Panc1 (cell line): ENCODE data around the gene ISCA2. TPM values are rescaled to one million over a fixed set of nuclear protein-coding genes. Genes with fewer than 3 reads are reported as not detected.

Experiments
- ATAC-seq: fragments of 200-7000 bp; cut with Tn5 transposase; 2 replicates; pipeline ENCODE4 v1.9.1; 2020; ENCODE audit warnings: mild to moderate bottlenecking, moderate library complexity
- BruUV-seq: library from RNA; stranded (reverse); fragments of 400-500 nt; replicated peaks from 2 replicates; lab custom pipeline; 2021; lab: Mats Ljungman, UMichigan
- CTCF ChIA-PET: fragments of 300-600 bp; sonication (Branson Sonifier 250); formaldehyde crosslinking; loops from one replicate; lab custom pipeline; 2022; ENCODE audit warnings: antibody characterized with exemption; lab: Charles Lee
- POLR2A ChIA-PET: fragments of 300-600 bp; sonication (Branson Sonifier 250); formaldehyde crosslinking; loops from one replicate; lab custom pipeline; 2022; ENCODE audit warnings: antibody characterized with exemption; lab: Charles Lee
- DNase-seq: peaks from one replicate; pipeline ENCODE4 v3.0.0-alpha.2; 2010; ENCODE audit warnings: low read depth, low spot score
- H3K27ac ChIP-seq: 2 replicates; pipeline ENCODE4 v1.5.1; 2011; ENCODE audit warnings: mild to moderate bottlenecking, low read length, inconsistent platforms
- H3K27me3 ChIP-seq: fragments of 200-500 bp; sonication (Bioruptor generic); 2 replicates; pipeline ENCODE4 v1.6.0; 2014; ENCODE audit warnings: low read length, inconsistent platforms; ENCODE audit not compliant: control insufficient read depth, insufficient read depth
- H3K36me3 ChIP-seq: fragments of 200-500 bp; sonication (Bioruptor generic); 2 replicates; pipeline ENCODE4 v1.5.1; 2014; ENCODE audit warnings: inconsistent platforms, mild to moderate bottlenecking, low read length, moderate library complexity; ENCODE audit not compliant: control insufficient read depth, insufficient read depth
- H3K4me1 ChIP-seq: 2 replicates; pipeline ENCODE4 v1.5.1; 2011; ENCODE audit warnings: inconsistent platforms, mild to moderate bottlenecking, low read length, moderate library complexity; ENCODE audit not compliant: control insufficient read depth, insufficient read depth
- H3K4me3 ChIP-seq, 2 experiments: 2 replicates each; pipeline ENCODE4 v1.5.1; 2011 to 2012; ENCODE audit warnings: low read depth in 2 of 2, low read length in 2 of 2, mild to moderate bottlenecking in 2 of 2, inconsistent platforms in 1 of 2, moderate library complexity in 1 of 2
- H3K9me3 ChIP-seq: fragments of 200-500 bp; sonication (Bioruptor generic); 2 replicates; pipeline ENCODE4 v1.5.1; 2014; ENCODE audit warnings: low read depth, mild to moderate bottlenecking, inconsistent platforms, low read length, moderate library complexity; ENCODE audit not compliant: control insufficient read depth, insufficient read depth
- POLR2AphosphoS5 ChIP-seq: IDR thresholded peaks from 2 replicates; pipeline ENCODE4 v1.6.1; 2012; ENCODE audit warnings: mild to moderate bottlenecking, low read depth, low read length, moderate library complexity
- SIN3A ChIP-seq: IDR thresholded peaks from 2 replicates; pipeline ENCODE4 v1.6.1; 2012; ENCODE audit warnings: low read depth, mild to moderate bottlenecking, low read length, moderate library complexity, borderline replicate concordance; ENCODE audit not compliant: insufficient read depth
- TCF7L2 ChIP-seq: IDR thresholded peaks from 2 replicates; pipeline ENCODE4 v1.6.1; 2011; ENCODE audit warnings: mild to moderate bottlenecking, low read depth, low read length, inconsistent platforms
- in situ Hi-C: cut with HindIII; loops from 2 replicates; pipeline ENCODE4 v1.10.0; 2016; ENCODE audit warnings: low sequenced_read_pairs, low pct_unique_long_range_greater_than_20kb
- intact Hi-C: fragments of 100-400 bp; cut with micrococcal nuclease; formaldehyde crosslinking; loops from one replicate; pipeline ENCODE4 v1.10.0; 2022; ENCODE audit not compliant: unreplicated experiment
- total RNA-seq: library from RNA; stranded (reverse); gene quantifications from one replicate; pipeline ENCODE4 v1.2.1, GENCODE V29; 2021; ENCODE audit not compliant: unreplicated experiment
- TF ChIP-seq, protein P1 (sequence below): fragments of 450-650 bp; IDR thresholded peaks from 2 replicates; pipeline ENCODE4 v1.5.1; 2017; ENCODE audit warnings: mild to moderate bottlenecking
- TF ChIP-seq, protein P2 (sequence below), 2 experiments: IDR thresholded peaks; 2 replicates each; pipeline ENCODE4 v1.6.1; 2011 to 2012; ENCODE audit warnings: low read depth in 2 of 2, control low read depth in 1 of 2, low read length in 1 of 2, mild to moderate bottlenecking in 1 of 2, moderate library complexity in 1 of 2; ENCODE audit not compliant: insufficient read depth in 1 of 2

The ISCA2 gene
- total RNA-seq, 1 experiment from 2014 or later = 26.1 TPM

DNA sequence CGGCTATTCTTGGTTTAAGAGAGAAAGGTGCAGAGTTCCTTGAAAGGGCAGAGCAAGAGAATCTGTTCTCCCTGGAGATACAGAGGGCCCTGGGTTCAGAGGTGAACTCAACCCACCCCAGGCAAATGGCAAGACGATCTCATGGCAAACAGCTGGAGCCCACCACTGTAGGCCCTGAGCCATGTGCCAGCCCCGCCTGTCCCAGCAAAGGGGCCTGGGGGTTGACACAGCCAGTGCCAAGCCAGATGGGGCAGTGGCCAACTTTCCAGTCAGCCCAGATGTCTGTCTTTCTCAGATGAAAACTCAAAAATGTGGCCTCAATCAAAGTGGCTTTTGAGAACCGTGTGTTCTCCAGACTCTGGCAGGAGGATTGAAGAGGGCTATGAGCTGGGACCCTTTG, 51.8 kb downstream of the ISCA2 start:
- Histone ChIP-seq H3K9me3 (no peaks in the 10 kb centered on the region), H3K4me1 (no peaks in the 10 kb centered on the region), H3K27ac (no peak overlapping the region), H3K4me3 (no peak overlapping the region), H3K36me3 (no peaks in the 10 kb centered on the region), H3K27me3 (no peaks in the 10 kb centered on the region)
- ChIA-PET POLR2A (no interaction called here), CTCF (no interaction called here)
- no TSS peak for BruUV-seq
- intact Hi-C loops (no loop called here), in situ Hi-C loops (no loop called here)
- no peak for DNase-seq
- TF ChIP-seq TCF7L2 (no peak), POLR2AphosphoS5 (no peak)
- no peak for ATAC-seq

DNA sequence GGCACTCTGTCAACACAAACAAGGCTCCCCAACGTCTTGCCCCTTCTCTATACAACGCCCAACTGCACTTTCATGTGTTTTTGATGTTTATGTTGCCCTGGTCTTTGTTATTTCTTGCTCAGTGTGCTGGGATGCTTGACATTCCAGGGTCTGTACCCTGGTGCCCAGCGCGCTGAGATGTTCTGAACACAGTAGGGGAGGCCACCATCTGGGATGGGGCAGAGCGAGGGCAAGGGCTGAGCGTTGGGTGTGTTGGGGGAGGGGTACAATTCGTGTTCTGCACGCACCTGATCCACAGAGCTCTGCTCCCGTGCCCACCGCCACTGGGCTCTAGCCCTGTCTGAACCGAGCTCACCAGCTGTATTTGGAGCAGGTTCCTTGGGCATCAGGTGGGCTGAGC, 52.9 kb downstream of the ISCA2 start:
- Histone ChIP-seq H3K9me3 (no peaks in the 10 kb centered on the region), H3K4me1 (no peaks in the 10 kb centered on the region), H3K27me3 (no peaks in the 10 kb centered on the region), H3K27ac (no peak overlapping the region), H3K4me3 (no peak overlapping the region), H3K36me3 (no peaks in the 10 kb centered on the region)
- in situ Hi-C loops = no loop called here
- intact Hi-C loops = no loop called here
- CTCF ChIA-PET = no interaction called here
- POLR2A ChIA-PET = no interaction called here
- no peak for DNase-seq
- no TSS peak for BruUV-seq
- no peak for TF ChIP-seq TCF7L2
- no peak for TF ChIP-seq SIN3A
- TF ChIP-seq, protein P1, sequence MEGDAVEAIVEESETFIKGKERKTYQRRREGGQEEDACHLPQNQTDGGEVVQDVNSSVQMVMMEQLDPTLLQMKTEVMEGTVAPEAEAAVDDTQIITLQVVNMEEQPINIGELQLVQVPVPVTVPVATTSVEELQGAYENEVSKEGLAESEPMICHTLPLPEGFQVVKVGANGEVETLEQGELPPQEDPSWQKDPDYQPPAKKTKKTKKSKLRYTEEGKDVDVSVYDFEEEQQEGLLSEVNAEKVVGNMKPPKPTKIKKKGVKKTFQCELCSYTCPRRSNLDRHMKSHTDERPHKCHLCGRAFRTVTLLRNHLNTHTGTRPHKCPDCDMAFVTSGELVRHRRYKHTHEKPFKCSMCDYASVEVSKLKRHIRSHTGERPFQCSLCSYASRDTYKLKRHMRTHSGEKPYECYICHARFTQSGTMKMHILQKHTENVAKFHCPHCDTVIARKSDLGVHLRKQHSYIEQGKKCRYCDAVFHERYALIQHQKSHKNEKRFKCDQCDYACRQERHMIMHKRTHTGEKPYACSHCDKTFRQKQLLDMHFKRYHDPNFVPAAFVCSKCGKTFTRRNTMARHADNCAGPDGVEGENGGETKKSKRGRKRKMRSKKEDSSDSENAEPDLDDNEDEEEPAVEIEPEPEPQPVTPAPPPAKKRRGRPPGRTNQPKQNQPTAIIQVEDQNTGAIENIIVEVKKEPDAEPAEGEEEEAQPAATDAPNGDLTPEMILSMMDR = no peak
- no peak for TF ChIP-seq POLR2AphosphoS5
- TF ChIP-seq, protein P2, sequence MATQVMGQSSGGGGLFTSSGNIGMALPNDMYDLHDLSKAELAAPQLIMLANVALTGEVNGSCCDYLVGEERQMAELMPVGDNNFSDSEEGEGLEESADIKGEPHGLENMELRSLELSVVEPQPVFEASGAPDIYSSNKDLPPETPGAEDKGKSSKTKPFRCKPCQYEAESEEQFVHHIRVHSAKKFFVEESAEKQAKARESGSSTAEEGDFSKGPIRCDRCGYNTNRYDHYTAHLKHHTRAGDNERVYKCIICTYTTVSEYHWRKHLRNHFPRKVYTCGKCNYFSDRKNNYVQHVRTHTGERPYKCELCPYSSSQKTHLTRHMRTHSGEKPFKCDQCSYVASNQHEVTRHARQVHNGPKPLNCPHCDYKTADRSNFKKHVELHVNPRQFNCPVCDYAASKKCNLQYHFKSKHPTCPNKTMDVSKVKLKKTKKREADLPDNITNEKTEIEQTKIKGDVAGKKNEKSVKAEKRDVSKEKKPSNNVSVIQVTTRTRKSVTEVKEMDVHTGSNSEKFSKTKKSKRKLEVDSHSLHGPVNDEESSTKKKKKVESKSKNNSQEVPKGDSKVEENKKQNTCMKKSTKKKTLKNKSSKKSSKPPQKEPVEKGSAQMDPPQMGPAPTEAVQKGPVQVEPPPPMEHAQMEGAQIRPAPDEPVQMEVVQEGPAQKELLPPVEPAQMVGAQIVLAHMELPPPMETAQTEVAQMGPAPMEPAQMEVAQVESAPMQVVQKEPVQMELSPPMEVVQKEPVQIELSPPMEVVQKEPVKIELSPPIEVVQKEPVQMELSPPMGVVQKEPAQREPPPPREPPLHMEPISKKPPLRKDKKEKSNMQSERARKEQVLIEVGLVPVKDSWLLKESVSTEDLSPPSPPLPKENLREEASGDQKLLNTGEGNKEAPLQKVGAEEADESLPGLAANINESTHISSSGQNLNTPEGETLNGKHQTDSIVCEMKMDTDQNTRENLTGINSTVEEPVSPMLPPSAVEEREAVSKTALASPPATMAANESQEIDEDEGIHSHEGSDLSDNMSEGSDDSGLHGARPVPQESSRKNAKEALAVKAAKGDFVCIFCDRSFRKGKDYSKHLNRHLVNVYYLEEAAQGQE (IDR thresholded peaks at IDR 0.05; ENCODE audit: insufficient read depth in 1 of 2, low read depth in 2 of 2, low read length in 1 of 2) = no peak
- no peak for ATAC-seq

Other genes starting within 250 kb of the ISCA2 start
- gene ABCD4, start 190.8 kb upstream of the ISCA2 start, total RNA-seq = 24.4 TPM
- not detected for gene VRTN, start 145.3 kb upstream of the ISCA2 start, total RNA-seq
- not detected for gene SYNDIG1L, start 67.6 kb upstream of the ISCA2 start, total RNA-seq
- gene NPC2, start 460 bp upstream of the ISCA2 start, total RNA-seq = 141 TPM
- gene LTBP2, start 118.5 kb downstream of the ISCA2 start, total RNA-seq = 69.8 TPM
- gene AREL1, start 219.3 kb downstream of the ISCA2 start, total RNA-seq = 44.7 TPM
- 41.5 TPM for gene FCF1, start 219.4 kb downstream of the ISCA2 start, total RNA-seq